ENCODE results near the gene STARD13. TPM values are rescaled to one million over a fixed set of nuclear protein-coding genes. Genes with fewer than 3 reads are reported as not detected.

STARD13 gene
- total RNA-seq, 2 donors from 2014 or later: 43.9 to 47.1 TPM

DNA sequence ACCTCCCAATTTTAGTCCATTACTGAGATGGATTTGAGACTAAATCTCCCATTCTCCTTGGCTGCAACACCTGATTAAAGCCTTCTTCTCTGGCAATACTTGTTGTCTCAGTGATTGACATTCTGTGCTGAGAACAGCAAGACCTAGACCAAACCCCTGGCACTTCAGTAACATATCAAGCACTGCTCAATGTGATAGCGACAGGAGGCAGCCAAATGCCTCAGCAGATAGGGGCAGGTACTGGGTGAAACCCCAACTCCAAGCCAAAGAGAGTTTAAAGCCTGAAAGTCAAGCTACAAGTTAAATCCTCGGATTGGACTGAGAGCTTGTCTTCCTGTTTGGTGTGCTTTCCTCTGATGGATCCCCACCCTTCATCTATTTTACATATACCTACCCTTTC, 52.7 kb downstream of the STARD13 start:
- DNase-seq (ENCODE audit: low spot score) (no peak), ATAC-seq (ENCODE audit: insufficient number of reproducible peaks, low FRiP score, low read depth) (no peak)
- no peaks in the 10 kb centered on the region for H3K9me3 ChIP-seq
- no peak overlapping the region for H3K4me3 ChIP-seq
- no peaks in the 10 kb centered on the region for H3K36me3 ChIP-seq
- no peaks in the 10 kb centered on the region for H3K27me3 ChIP-seq (replicated peaks; ENCODE audit: insufficient read depth)
- H3K4me1 ChIP-seq (ENCODE audit: control insufficient read depth in 1 of 2, low read depth in 2 of 2): peaks cover 13 to 40% of the 10 kb centered on the region in 2 donors
- TF ChIP-seq, protein P1, sequence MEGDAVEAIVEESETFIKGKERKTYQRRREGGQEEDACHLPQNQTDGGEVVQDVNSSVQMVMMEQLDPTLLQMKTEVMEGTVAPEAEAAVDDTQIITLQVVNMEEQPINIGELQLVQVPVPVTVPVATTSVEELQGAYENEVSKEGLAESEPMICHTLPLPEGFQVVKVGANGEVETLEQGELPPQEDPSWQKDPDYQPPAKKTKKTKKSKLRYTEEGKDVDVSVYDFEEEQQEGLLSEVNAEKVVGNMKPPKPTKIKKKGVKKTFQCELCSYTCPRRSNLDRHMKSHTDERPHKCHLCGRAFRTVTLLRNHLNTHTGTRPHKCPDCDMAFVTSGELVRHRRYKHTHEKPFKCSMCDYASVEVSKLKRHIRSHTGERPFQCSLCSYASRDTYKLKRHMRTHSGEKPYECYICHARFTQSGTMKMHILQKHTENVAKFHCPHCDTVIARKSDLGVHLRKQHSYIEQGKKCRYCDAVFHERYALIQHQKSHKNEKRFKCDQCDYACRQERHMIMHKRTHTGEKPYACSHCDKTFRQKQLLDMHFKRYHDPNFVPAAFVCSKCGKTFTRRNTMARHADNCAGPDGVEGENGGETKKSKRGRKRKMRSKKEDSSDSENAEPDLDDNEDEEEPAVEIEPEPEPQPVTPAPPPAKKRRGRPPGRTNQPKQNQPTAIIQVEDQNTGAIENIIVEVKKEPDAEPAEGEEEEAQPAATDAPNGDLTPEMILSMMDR (IDR thresholded peaks at IDR 0.05): no peak
- H3K27ac ChIP-seq: no peak overlapping the region

DNA sequence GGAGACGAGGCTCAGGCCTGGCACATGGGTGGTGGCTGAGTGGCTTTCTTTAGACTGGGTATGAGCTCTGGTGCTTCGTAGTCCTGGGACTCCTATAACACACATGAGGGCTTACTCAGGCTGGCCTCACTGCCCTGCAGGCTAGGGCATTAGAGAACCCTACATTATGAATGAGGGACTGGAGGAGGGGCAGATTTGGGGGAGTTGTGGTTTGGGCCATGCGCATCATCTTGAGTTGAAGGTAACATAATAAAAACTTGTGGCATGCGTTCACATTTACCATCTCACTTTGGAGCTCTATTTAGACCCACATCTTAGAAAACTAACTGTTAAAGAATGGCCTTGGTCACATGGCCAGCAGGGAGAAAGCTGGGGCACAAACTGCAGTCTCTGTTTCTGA, 54.2 kb downstream of the STARD13 start:
- TF ChIP-seq, protein P1 (IDR thresholded peaks at IDR 0.05): no peak
- H3K4me3 ChIP-seq: no peak overlapping the region
- H3K27ac ChIP-seq: no peak overlapping the region
- no peaks in the 10 kb centered on the region for H3K36me3 ChIP-seq
- ATAC-seq (ENCODE audit: insufficient number of reproducible peaks, low FRiP score, low read depth) (no peak), DNase-seq (ENCODE audit: low spot score) (no peak)
- H3K4me1 ChIP-seq (ENCODE audit: control insufficient read depth in 1 of 2, low read depth in 2 of 2): peaks cover 13 to 41% of the 10 kb centered on the region in 2 donors
- H3K27me3 ChIP-seq (replicated peaks; ENCODE audit: insufficient read depth): no peaks in the 10 kb centered on the region
- no peaks in the 10 kb centered on the region for H3K9me3 ChIP-seq

DNA sequence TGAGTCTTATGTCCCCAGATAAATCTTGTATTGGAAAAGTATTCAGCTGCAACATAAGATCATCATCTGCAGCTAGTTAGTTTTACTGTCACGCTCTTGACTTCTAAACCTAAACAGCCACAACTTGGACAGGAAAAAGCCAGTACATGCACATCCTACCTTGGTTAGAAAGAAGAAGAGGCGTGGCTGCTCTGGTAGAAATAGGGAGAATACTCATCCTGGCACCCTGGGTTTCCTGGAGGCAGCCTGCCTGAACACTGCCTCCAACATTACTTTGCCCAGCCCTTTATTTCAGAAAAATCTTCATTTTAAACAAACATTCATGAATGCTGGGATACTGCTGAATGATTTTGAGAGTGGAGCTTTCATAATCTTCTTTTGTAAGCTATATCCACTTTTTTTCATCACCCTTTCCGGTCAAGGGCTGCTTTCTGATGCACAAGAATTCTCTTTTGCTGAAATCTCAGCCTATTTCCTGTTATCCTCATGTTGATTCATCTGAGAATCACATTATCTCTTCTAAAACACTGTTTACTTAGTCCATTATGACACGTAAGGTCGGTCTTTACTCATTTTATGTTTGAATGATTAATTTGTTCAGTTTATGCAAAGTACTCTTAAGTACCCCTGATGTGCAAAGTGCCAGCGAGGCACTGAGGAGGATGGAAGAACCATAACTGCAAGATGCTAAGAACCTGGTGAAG, 55.2 kb downstream of the STARD13 start:
- TF ChIP-seq, protein P1 (IDR thresholded peaks at IDR 0.05): no peak
- no peak for DNase-seq (ENCODE audit: low spot score)
- H3K27me3 ChIP-seq (replicated peaks; ENCODE audit: insufficient read depth): no peaks in the 10 kb centered on the region
- H3K4me1 ChIP-seq (ENCODE audit: control insufficient read depth in 1 of 2, low read depth in 2 of 2): peaks cover 11 to 39% of the 10 kb centered on the region in 2 donors
- no peak overlapping the region for H3K27ac ChIP-seq
- H3K9me3 ChIP-seq: no peaks in the 10 kb centered on the region
- no peak overlapping the region for H3K4me3 ChIP-seq
- ATAC-seq (ENCODE audit: insufficient number of reproducible peaks, low FRiP score, low read depth): no peak
- no peaks in the 10 kb centered on the region for H3K36me3 ChIP-seq

DNA sequence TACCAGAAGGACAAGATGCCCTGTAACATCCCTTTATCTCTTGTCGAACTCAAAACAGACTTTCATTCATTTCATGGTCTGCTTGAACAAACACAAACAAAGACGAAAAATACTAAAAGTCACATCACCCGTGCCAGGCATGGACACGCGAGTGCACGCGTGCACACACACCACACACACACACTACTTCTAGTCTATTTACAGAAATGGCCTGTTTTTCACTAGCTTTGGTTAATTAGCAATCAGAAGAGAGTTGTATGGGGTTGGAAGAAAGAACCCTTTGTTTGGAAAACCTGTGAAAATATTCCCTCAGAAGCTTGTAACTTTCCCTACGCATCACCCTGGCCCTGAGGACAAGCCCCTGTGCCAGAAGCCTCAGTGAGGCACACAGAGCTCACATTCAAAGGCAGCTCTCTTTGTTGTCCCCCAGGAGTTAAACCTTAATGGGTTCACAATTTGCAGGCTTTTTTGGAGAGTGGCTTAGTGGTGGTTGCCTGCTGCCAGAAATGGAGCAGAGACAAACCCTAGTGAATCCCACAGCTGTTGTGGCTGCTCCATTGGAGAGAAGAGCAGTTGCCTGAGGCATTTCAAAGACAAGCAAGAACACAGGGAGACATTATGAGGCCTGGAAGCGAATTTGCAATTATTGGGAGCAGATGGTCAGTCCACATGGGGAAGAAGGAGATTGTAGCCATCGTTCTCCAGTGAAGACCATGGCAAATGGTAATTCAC, 55.9 kb downstream of the STARD13 start:
- Histone ChIP-seq H3K27ac (no peak overlapping the region), H3K4me3 (no peak overlapping the region), H3K9me3 (no peaks in the 10 kb centered on the region), H3K36me3 (no peaks in the 10 kb centered on the region), H3K27me3 (replicated peaks; ENCODE audit: insufficient read depth) (no peaks in the 10 kb centered on the region), H3K4me1 (ENCODE audit: control insufficient read depth in 1 of 2, low read depth in 2 of 2) (peaks cover 10 to 36% of the 10 kb centered on the region in 2 donors)
- DNase-seq (ENCODE audit: low spot score) (no peak), ATAC-seq (ENCODE audit: insufficient number of reproducible peaks, low FRiP score, low read depth) (no peak)
- TF ChIP-seq, protein P1 (IDR thresholded peaks at IDR 0.05): no peak

DNA sequence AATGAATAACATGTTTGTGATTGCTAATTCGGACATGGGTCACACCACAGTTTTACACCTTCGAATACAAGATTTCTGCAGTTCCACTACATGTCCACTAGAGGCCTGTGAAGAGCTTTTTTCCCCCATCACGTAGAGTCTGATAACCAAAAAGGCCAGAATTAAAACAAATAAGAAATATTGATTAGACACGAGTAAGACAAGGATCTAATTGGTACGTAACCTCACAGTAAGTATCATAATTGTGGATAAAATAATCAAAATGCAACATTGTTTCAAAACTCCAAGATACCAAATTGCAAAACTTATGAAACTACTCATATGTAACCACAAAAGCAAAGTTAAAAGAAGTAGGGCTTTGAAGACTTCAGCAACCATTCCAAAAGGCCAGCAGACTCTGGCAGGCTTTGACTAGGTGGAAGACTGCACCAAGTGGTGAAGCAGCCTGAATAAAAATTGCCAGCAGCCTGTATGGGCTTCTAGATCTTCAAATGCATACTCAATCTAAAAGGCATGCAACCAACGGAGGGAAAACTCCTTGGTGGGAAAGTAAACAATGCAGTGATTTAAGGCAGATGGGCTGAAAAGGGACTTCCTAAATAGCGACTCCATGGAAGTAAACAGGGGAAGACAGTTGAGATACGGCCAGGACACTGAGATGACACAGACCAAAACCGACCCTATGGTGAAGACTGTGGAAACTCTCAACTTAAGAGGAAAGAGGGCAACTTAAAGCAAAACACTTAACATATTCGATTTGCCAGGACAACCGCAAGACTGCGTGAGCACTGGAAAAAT, 56.7 kb downstream of the STARD13 start:
- ATAC-seq (ENCODE audit: insufficient number of reproducible peaks, low FRiP score, low read depth) (peak; percentile 59), DNase-seq (ENCODE audit: low spot score) (no peak)
- H3K4me1 ChIP-seq (ENCODE audit: control insufficient read depth in 1 of 2, low read depth in 2 of 2): peaks cover 10 to 30% of the 10 kb centered on the region in 2 donors
- no peak overlapping the region for H3K4me3 ChIP-seq
- peak overlapping the region; percentile 4 to 10 for H3K27ac ChIP-seq
- no peaks in the 10 kb centered on the region for H3K36me3 ChIP-seq
- H3K9me3 ChIP-seq: no peaks in the 10 kb centered on the region
- H3K27me3 ChIP-seq (replicated peaks; ENCODE audit: insufficient read depth): no peaks in the 10 kb centered on the region
- TF ChIP-seq, protein P1 (IDR thresholded peaks at IDR 0.05): peak; percentile 89
